Coronary artery (tissue), 2 donors: ENCODE data around the gene LSR.

ENCODE experiments used
- DNase-seq: peaks from one replicate; pipeline ENCODE4 v3.0.0-alpha.2; 2017; ENCODE audit warnings: low spot score
- H3K27ac ChIP-seq, 2 donors: fragments of 200-600 bp; sonication (generic); one replicate each; pipeline ENCODE4 v1.5.1; 2016 to 2019
- H3K4me3 ChIP-seq: fragments of 200-600 bp; sonication (generic); 2 replicates; pipeline ENCODE4 v1.5.1; 2016; ENCODE audit warnings: mild to moderate bottlenecking, moderate library complexity
- TF ChIP-seq, protein P1 (sequence below): fragments of 200-600 bp; sonication (generic); IDR thresholded peaks from one replicate; pipeline ENCODE4 v1.5.1; 2019; ENCODE audit warnings: antibody characterized with exemption

Gene LSR

DNA sequence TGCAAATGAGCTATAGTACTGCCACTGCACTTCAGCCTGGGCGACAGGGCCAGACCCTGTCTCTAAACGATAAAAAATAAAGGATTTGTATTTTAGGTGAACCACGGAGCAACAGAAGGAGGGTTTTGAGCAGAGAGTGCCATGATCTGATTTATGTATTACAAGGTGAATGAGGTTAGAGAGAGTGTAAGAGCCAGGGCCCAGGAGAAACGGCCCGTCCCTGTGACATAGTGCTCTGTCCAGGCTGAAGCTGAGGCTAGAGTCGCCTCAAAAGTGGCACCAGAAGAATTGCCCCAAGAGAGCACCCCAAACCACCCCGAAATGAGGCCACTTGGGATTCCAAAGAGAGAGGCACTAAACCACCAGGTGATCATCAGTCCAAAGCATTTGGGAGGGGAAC, 60.1 kb downstream of the LSR start:
- H3K27ac ChIP-seq, result no peak overlapping the region
- H3K4me3 ChIP-seq, result no peak overlapping the region
- DNase-seq, result no peak
- TF ChIP-seq, protein P1, sequence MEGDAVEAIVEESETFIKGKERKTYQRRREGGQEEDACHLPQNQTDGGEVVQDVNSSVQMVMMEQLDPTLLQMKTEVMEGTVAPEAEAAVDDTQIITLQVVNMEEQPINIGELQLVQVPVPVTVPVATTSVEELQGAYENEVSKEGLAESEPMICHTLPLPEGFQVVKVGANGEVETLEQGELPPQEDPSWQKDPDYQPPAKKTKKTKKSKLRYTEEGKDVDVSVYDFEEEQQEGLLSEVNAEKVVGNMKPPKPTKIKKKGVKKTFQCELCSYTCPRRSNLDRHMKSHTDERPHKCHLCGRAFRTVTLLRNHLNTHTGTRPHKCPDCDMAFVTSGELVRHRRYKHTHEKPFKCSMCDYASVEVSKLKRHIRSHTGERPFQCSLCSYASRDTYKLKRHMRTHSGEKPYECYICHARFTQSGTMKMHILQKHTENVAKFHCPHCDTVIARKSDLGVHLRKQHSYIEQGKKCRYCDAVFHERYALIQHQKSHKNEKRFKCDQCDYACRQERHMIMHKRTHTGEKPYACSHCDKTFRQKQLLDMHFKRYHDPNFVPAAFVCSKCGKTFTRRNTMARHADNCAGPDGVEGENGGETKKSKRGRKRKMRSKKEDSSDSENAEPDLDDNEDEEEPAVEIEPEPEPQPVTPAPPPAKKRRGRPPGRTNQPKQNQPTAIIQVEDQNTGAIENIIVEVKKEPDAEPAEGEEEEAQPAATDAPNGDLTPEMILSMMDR, result no peak

DNA sequence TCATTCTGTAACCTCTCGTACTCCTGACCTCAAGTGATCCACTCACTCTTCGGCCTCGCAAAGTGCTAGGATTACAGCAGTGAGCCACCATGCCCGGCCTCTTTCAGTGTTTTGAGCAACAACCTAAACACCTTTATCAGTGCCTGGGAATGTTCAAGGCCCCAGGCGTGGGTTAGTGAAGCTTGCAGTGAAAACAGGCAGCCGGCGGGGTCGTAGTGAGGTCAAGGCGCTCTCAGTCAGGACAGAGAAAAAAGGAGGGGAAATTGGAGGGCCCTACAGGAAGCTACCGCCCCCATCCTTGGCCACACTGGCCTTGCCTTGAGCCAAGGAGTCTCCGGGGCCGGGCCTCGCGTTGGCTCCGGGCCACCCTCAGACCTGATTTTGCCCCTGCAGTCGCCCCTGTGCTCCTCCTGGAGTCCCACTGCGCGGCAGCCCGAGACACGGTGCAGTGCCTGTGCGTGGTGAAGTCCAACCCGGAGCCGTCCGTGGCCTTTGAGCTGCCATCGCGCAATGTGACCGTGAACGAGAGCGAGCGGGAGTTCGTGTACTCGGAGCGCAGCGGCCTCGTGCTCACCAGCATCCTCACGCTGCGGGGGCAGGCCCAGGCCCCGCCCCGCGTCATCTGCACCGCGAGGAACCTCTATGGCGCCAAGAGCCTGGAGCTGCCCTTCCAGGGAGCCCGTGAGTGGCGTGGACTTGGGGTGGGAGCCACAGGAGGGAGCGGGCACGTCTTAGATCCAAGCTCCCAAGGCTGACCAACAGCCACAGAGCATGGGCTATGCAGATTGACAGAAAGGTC, 60.9 kb downstream of the LSR start:
- H3K27ac ChIP-seq, result no peak overlapping the region

DNA sequence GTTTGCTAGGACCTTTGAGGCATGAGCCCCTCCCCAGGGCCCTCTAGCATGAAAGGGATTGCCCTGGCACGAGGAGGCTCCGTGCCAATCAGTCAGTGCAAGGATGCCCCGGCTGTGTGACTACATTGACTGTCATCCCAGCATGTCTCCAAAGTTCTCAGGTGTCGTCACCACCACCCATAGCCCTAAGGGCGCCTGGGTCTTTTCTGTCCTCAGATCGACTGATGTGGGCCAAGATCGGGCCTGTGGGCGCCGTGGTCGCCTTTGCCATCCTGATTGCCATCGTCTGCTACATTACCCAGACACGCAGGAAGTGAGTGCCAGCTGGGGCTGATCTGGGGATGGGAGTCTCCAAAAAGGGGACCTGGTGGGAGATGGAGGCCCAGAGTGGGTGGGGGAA, 61.5 kb downstream of the LSR start:
- H3K27ac ChIP-seq, result no peak overlapping the region
- no peak for DNase-seq
- no peak overlapping the region for H3K4me3 ChIP-seq
- TF ChIP-seq, protein P1, result no peak

More for the DNA sequence above, 60.9 kb downstream of the LSR start:
- TF ChIP-seq, protein P1, result no peak
- no peak overlapping the region for H3K4me3 ChIP-seq
- no peak for DNase-seq

DNA sequence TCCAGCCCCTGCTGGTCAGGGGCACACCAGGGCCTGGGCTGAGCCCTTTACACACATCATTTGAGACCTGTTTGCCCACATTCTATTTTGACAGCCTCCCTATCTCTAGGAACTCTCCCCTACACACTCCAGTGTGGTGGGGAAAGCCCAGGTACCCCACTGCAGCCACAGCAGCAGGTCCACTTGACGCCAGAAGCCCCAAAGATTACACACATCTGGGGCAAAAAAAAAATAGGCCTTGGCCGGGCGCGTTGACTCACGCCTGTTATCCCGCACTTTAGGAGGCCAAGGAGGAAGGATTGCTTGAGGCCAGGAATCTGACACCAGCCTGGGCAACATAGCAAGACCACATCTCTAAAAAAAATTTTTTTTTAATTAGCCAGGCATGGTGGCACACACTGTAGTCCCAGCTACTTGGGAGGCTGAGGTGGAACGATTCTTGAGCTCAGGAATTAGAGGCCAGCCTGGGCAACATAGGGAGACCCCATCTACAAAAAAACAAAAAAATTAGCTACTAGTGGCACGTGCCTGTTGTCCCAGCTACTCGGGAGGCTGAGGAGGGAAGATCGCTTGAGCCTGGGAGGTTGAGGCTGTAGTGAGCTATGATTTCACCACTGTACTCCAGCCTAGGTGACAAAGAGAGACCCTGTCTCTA, 62.1 kb downstream of the LSR start:
- no peak for DNase-seq
- Histone ChIP-seq H3K27ac (no peak overlapping the region), H3K4me3 (no peak overlapping the region)
- TF ChIP-seq, protein P1, result no peak

DNA sequence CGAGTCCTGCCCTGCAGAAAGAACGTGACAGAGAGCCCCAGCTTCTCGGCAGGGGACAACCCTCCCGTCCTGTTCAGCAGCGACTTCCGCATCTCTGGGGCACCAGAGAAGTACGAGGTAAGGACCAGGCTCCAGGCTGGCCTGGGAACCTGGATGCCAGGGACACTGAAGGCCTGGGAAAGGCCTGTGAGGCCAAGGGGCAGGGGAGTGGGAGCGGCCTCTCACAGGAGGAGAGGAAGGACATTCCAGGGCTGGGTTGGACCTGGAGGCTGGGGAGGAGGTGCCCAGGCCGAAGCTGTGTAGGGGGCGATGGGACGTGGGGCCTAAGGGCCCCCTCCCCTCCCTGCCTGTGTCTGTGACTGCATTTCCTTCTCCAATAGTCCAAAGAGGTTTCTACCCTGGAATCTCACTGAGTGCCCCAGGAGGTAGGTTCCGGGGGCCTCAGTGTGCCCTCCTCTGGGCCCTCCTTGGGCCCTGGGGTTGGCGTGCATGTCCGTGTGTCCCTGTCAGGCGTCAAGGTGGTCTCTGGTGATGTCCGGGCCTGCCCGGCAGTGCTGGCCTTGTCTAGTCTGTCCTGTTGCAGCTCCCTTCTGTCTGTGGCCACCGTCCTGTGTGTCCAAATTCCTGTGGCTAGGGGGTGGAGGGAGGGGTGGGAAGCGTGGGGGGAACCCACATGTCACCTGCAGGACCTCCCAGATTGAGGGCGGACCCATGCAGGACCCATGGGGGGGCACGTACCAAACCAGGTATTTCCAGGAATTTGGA, 63.3 kb downstream of the LSR start:
- no peak overlapping the region for H3K27ac ChIP-seq
- DNase-seq, result no peak
- H3K4me3 ChIP-seq, result no peak overlapping the region
- TF ChIP-seq, protein P1, result no peak

DNA sequence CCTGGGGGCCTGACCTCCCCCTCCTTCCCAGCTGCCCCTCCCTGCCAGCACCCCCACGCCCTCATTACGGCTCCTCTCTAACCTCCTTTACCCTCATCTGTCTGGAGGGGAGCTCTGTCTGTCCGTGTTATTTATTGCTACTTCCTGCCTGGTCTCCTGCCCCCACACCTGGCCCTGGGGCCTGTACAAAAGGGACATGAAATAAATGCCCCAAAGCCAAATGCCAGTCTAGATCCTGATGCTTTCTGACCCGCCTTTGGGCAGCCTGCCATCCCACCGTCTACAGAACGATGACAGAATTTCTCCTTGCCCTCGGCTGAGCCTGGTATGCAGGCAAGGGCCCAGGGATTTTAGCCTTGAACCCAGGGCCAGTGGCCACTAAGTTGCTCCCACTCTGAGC, 64.8 kb downstream of the LSR start:
- no peak overlapping the region for H3K4me3 ChIP-seq
- no peak overlapping the region for H3K27ac ChIP-seq
- DNase-seq, result no peak
- TF ChIP-seq, protein P1, result no peak
